HG03457 (cell line): ENCODE results near the gene DDX41.
"Not testable (repeated sequence)": the region's sequence is repeated elsewhere in the genome, so short reads cannot be mapped to it uniquely, and the experiment has no call there.

Source experiments
- ATAC-seq: cut with Tn5 transposase; IDR thresholded peaks from one replicate; pipeline ENCODE4 v1.9.1; 2021; ENCODE audit warnings: moderate number of reproducible peaks; ENCODE audit not compliant: unreplicated experiment

DDX41 gene

GRCh38 chr5:177516601-177517568 lies at the start of gene DDX41:
DDX41 (minus strand) TSS chr5:177516961; CDS start chr5:177516945, 16 bp downstream.
- ATAC-seq: peak; percentile 50

- ATAC-seq: no peak
These were observed 48.3 kb upstream of the DDX41 start for GRCh38 chr5:177565046-177565445.

GRCh38 chr5:177559446-177559941 lies 42.7 kb upstream of the DDX41 start:
- not testable (repeated sequence) for ATAC-seq

DNA sequence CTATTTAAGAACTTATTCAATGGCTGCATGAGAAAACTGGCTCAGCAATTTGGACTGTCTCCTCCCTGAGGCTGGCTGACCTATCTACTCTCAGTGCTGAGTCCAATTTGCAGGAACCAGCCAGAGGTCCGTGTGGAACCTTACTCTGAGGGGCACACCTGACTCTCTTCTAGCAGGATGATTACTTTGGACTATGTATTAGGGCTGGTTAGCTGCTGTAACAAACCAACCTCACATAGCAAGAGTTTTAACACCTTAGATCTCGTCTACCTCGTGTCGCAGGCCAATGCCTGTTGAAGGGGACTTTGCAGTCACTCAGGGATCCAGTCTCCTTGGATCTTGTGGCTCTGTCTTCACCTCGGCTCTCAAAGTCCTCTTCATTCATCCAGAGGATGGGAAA lies 41.0 kb upstream of the DDX41 start:
- no peak for ATAC-seq

- no peak for ATAC-seq
These were observed 40.4 kb upstream of the DDX41 start for GRCh38 chr5:177557041-177557647.

- ATAC-seq: no peak
These were observed 38.9 kb upstream of the DDX41 start for GRCh38 chr5:177555665-177556064.

- no peak for ATAC-seq
These were observed 38.5 kb upstream of the DDX41 start for GRCh38 chr5:177555228-177555627.

GRCh38 chr5:177554474-177555111 lies 37.8 kb upstream of the DDX41 start, which contains the start of gene FAM193B:
FAM193B (minus strand) TSS chr5:177554563; CDS start chr5:177554458, 105 bp downstream.
- ATAC-seq: peak; percentile 67

DNA sequence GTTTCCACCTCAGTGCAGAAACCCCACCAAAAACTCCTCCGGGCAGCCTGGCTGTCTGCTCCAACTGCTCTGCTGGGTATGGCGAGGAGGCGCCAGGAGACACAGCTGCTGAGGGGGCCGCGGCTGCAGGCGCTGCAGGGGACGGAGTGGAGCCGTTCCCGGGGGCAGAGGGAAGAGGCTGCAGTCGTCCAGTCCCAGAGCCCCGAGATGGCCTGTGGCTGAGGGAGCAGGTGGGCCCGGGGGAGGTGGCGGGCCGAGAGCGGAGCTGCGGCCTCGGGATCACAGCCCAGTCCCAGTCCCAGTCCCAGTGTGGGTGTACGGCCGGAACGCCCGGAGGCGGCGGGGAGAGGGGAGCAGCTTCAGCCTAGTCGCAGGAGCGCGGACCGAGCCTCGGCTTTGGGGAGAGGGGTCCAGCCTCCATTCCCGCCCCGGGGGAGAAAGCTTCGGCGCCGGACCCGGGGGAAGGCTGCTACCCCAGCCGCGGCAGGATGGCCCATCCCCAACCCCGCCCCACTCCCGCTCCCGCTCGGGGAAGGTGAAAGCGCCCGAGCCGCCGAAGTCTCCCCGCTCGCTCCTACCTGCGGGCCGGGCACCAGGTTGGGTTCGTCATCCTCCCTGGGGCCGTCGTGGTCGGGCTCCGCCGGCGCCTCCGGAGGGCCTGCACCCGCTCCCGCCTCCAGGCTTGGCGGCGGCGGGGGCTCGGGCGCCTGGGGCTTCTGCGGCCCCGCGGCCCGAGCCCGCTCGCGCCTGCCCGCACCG lies 37.1 kb upstream of the DDX41 start:
- ATAC-seq: peak; percentile 27

GRCh38 chr5:177552839-177553455 lies 36.2 kb upstream of the DDX41 start:
- ATAC-seq: no peak

GRCh38 chr5:177550122-177550521 lies 33.4 kb upstream of the DDX41 start:
- no peak for ATAC-seq

DNA sequence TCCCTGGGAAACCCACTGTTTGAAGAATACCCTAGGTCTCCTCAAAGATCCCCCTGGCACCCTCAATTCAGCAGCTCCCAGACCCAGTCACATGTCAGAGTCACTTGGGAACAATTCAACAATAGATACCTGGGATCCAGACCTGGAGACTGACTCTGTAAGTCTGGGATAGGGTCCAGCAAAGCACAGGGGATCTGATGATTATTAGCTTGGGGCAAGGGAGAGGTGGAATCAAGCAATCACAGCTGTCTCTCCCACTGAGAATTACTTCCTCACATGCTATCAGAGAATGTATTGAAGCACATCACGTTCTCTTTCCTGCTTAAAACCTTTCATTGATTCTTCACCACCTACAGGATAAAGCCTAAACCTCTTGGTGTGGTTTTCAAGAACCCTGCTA lies 31.7 kb upstream of the DDX41 start:
- no peak for ATAC-seq

DNA sequence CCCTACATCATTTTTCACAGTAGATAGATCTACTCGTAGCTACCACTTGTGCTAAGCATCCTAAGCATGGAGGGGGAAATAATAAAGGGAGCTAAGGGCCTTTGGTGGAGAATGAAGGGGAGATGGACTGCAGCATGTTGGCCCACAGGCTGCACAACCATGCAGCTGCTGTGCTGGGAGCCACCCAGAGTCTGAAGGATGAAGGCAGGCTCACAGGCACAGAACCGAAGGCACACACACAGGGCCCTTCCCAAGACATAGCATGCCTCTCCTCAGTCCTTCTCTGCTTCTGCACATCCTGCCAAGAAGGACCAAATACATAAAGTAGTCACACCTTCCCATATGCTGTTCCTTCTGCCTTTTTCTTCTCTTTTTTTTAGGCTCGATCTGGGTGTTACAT lies 31.0 kb upstream of the DDX41 start:
- no peak for ATAC-seq

DNA sequence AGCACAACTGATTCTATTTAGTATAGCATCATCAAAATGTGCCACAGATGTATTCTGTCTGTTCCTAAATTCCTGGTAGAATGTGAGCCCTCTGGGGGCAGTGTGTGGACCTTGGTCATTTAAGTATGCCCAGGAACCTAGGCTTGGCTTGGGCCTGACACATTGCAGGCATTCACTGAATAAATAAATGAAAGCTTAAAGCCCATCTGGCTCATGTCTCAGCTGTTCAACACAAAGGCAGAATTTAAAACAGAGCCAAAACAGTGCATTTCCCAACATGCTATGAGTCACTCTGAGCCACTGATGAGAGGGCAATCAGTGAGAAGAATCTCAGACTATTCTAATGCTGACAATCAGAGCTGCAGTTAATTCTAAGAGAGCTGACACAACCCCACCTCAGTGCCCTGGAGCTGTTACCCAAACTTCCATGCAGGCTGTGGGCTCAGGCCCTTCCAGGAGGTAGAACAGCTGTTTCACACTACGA lies 29.5 kb upstream of the DDX41 start:
- no peak for ATAC-seq

GRCh38 chr5:177545487-177546257 lies 28.9 kb upstream of the DDX41 start:
- ATAC-seq: no peak

DNA sequence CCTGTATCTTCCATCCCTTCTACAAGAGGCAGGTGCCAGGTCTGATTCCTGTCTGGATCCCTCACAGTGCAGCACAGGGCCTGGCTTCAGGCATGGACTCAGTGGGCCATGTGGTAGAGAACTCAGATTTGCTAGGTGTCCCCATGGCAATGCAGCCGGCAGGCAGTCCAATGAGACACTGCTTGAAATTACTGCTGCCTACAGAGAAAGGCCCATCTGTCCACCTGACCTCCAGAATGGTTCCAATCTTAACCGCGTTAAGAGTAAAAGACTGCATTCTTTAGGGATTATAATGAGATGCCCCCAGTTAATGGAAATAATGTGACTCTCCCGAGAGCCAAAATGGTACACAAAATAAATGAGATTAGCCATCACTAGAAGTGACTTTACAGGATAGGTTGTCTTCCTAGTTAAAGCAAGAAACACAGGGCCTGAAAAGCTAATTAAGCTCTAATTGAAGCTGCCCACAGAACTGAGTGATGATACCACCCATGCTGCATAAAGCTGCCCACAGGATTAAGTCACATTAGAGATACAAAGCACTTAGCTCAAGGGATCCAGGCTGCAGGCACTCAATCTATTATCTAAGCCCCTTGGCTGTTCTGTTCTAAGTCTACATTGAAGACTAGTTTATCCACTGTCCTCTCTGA lies 26.2 kb upstream of the DDX41 start:
- ATAC-seq: no peak

DNA sequence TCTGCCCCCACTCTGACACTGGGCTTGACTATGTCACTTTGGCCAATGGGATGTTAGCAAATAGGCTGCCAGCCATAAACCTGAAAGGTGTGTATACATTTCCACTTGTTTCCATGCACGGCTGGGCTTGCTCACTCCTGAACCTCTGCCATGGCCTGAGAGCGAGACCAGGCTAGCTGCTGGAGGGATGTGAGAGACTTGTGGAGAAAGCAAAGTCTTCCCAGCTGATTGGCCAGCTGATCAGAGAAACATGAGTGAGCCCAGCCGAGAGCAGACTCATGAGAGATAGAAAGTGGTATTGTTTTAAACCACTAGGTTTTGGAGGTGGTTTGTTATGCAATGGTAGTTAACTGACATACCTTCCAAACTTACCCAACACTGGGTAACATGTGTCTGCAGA lies 23.7 kb upstream of the DDX41 start:
- ATAC-seq: no peak

- no peak for ATAC-seq
These were observed 22.6 kb upstream of the DDX41 start for GRCh38 chr5:177539411-177539810.

DNA sequence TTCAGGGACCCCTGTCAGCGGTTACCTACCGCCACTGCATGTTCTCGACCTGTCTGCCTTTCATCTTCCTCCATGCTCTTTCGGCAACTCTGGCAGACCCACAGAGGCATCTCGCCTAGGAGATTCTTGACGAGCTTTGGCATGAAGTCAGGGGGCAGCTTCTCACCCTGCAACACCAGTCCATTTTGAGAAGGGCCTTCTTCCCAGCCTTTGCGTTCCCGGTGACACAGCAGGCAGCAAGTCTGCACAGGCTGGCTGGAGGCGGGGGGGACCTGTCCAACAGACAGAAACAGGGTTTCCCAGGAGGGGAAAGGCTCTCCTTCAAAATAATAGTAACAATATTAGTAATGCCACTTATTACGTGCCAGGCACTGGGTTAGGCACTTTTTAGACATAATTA lies 22.1 kb upstream of the DDX41 start:
- ATAC-seq: no peak
